ENCODE measurements around the gene ENPP1.

- no peak for TF ChIP-seq POLR2A (IDR thresholded peaks at IDR 0.05)
- peak; percentile 31 to 59 (median 46) for TF ChIP-seq CTCF (IDR thresholded peaks at IDR 0.05)
- TF ChIP-seq POLR2AphosphoS5 (IDR thresholded peaks at IDR 0.05): no peak
Measured at GRCh38 chr6:131923356-131923755, 115.5 kb downstream of the ENPP1 start.

All from gastroesophageal sphincter (tissue), 3 donors.